GM12801 (cell line): ENCODE measurements around the gene PILRA.

Experiments used
- CTCF ChIP-seq: IDR thresholded peaks from one replicate; pipeline ENCODE4 v1.5.1; 2011; ENCODE audit warnings: control low read depth; ENCODE audit not compliant: insufficient read length; ENCODE audit errors: extremely low read depth

Gene PILRA

GRCh38 chr7:100433592-100434296, 60.5 kb downstream of the PILRA start:
- no peak for TF ChIP-seq CTCF

- no peak for TF ChIP-seq CTCF
These were observed 61.2 kb downstream of the PILRA start for GRCh38 chr7:100434297-100435144.

- no peak for TF ChIP-seq CTCF
These were observed 62.4 kb downstream of the PILRA start for GRCh38 chr7:100435401-100436304.

GRCh38 chr7:100437150-100438100, 64.1 kb downstream of the PILRA start:
- TF ChIP-seq CTCF = no peak

GRCh38 chr7:100438172-100438571, 64.9 kb downstream of the PILRA start:
- no peak for TF ChIP-seq CTCF

GRCh38 chr7:100441641-100442535, 68.6 kb downstream of the PILRA start:
- TF ChIP-seq CTCF = no peak
